Fibroblast of lung (primary cell): ENCODE data around the gene TIGD7.

Source experiments
- CTCF ChIP-seq, 2 donors: IDR thresholded peaks in 1 of 2; conservative IDR thresholded peaks in 1 of 2; 1 replicate in 1 of 2; 2 replicates in 1 of 2; pipeline ENCODE4 v1.5.1; 2011 to 2012; ENCODE audit warnings: low read length in 2 of 2, control low read depth in 1 of 2, inconsistent platforms in 1 of 2, low read depth in 1 of 2, mild to moderate bottlenecking in 1 of 2
- EZH2 ChIP-seq: IDR thresholded peaks from 2 replicates; pipeline ENCODE4 v1.5.1; 2012; ENCODE audit warnings: low read length, control low read depth, mild to moderate bottlenecking; ENCODE audit errors: missing control alignments

- TF ChIP-seq CTCF (conservative IDR thresholded peaks at IDR 0.05 in 1 of 2, IDR thresholded peaks at IDR 0.05 in 1 of 2; ENCODE audit: low read depth in 1 of 2, low read length in 2 of 2) (no peak), EZH2 (no peak)
These were observed 20.1 kb downstream of the TIGD7 start for GRCh38 chr16:3285131-3285530.
